UCSD-AML1 (cell line): ENCODE measurements around the gene GNAS.
"Not testable (repeated sequence)": the region's sequence is repeated elsewhere in the genome, so short reads cannot be mapped to it uniquely, and the experiment has no call there.

ENCODE experiments used
- DNase-seq: peaks from one replicate; lab custom pipeline; 2025; ENCODE audit not compliant: unreplicated experiment; lab: John Stamatoyannopoulos, UW

GNAS gene

DNA sequence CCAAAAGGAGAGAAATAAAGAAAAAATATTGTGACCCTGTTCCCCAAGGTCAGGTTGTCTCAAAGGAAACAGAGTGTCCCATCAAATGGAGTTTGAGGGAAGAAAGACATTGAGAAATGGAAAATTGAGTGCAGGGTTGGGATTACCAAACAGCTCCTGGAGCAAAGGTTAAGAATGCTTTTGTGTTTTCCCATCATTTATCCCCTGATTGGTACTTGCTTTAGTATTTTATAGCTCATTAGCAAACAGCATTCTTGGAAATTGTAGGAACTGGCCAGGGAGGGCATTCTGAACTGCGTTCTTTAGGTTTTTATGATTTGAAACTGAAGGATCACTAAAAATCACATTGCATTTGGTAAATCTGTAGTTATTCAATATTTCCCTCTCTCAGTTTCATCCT lies 69.5 kb downstream of the GNAS start:
- DNase-seq: no peak

DNA sequence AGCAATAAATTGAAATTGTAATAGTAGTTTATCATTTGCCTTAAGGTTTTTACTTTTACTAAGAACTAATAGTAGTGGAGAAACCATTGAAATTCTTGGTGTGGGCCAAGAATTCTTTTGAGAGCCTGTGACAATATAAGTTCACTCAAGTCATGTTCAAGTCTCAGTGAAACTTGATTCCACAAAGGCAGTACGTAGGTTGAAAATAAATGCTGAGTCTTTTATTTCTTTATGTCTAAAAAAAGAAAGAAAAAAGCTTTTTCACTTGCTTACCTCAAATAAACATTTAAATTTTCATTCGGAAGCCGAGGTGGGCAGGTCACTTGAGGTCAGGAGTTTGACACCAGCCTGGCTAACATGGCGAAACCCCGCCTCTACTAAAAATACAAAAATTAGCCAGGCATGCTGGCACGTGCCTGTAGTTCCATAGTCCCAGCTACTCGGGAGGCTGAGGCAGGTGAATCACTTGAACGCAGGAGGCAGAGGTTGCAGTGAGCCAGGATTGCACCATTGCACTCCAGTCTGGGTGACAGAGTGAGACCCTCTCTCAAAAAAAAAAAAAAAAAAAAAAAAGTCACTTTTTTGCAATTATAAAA lies 70.7 kb downstream of the GNAS start:
- DNase-seq: no peak

DNA sequence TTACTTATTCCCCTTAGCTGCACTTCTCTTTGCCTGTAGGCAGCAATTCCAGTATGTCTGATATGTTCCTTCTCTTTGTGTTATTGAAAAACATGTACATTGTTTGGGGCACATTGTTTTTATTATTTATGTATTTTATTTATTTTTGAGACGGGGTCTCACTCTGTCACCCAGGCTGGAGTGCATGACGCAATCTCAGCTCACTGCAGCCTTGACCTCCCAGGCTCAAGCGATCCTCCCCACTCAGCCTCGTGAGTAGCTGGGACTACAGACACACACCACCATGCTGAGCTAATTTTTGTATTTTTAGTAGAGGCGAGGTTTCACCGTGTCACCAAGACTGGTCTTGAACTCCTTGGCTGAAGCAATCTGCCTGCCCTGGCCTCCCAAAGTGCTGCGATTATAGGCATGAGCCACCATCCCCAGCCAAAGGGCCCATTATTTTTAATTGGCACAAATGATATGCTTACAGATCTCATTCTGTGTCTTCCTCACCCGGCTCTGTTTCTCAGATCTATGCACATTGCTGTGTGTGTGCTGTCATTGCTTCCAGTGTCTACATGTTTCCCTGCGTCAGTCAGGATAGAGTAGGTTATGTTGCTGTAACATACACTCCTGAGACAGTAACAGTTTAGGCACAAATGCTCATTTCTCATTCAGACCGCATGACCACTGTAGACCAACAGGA lies 74.4 kb downstream of the GNAS start:
- DNase-seq: no peak

DNA sequence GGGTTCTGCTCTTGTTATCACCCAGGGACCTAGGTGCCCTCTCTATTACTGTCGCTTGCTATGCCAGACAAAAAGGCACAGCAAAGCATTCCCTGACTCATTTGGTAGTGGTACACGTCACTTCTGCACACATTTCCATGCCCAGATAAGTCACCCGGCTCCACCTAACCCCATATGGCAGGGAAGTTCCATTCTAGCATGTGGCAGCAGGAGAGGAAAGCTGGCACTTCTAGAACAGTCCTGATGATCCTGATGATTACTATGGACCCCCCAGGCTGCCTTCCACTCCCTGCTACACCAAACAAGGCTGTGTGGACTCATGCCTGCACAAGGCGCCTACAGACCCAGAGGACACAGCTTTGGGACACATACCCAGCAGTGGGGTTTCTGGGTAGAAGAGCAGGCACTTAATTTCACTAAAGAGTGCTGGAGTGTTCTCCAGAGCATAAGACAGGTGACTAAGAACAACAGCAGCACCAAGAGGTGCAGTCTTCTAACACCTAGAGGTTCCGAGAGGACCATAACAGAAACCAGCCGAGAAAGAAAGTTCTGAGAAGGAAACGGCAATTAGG lies 75.1 kb downstream of the GNAS start:
- DNase-seq: no peak

DNA sequence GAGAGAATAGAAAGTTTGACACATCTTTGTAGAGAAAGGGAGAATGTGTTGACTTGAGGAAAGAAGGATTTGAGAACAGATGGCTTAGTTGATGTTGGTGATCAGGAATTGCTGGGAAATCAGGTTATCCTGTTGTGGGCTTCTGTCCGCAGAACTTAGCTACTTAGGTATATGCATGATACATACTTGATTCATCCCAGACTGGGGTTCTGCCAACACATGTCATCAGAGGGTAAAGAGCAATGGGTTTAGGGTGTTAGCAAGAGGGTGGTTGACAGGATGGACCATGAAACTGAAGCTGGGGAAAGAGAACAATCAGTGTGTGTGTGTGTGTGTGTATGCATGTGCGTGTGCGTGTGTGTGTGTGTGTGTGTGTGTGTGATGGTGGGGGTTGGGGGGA lies 78.0 kb downstream of the GNAS start:
- no peak for DNase-seq

DNA sequence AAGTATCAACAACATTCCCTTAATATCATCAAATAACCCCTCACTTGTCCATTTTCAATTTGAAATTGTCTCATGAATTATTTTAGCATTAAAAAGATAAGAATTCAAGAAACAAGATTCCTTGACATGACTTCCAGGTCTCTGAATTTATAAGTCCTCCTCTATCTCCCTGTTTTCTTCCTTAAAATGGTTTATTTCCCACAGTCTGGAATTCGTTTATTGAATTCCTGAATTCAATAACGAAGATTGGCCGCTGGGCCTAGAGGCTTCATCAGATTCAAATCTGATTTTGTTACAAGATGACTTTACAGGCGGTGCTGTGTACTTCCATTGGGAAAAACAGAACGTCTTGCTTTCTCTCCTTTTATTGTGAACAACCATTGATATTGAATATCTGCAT lies 79.7 kb downstream of the GNAS start:
- no peak for DNase-seq

DNA sequence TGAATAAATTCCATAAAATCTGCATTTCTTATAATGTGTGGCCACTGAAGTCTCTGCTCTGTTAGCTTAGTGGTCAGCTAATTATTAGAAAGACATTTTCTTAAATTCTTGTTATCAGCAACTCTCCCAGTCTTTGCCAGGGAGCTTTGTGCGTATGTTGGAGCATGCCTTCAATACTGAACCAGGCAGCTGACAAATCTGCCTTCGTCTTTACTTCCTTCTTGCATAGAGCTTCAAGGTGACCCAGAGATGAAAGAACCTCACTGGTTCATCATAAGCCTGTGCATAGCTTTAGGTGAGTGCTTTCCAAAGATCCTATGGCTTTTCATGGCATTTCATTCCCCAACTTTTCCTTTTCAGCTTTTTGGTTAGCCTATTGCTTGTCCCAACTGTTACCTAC lies 85.6 kb downstream of the GNAS start:
- no peak for DNase-seq

DNA sequence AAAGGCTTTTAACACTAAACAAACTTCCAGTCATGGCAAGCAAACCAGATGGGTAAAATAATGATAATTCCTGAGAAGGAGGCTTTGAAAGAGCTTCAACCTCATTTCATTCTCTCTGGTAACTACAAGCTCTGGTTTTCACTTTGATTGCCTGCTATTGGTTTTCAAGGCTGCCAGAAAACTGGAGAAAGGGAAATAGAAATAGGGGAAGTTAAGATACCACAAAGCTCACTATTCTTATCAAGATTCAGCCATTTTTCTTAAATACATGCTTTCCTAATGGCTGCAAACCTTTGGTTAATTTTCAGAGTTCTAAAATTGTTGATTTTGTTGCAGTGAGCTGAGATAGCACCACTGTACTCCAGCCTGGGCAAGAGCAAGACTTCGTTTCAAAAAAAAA lies 86.0 kb downstream of the GNAS start:
- no peak for DNase-seq

DNA sequence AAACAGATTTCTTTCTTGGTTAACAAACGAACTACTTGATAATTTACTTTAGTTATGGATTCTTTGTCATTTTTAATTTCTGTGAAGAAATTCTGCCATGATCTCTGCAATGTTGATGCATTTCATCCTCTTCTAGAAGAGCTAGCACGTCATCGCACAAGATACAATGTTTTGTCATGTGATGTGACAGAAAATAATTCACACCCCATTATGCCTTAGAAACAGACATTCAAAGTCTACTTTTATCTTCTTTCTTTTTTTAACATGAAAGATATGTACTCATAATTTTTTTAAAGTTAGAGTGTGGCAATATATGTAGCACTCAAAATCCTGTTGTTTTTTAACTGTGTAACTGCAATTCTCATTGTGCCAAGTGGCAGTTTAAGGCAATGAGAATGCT lies 89.0 kb downstream of the GNAS start:
- no peak for DNase-seq

DNA sequence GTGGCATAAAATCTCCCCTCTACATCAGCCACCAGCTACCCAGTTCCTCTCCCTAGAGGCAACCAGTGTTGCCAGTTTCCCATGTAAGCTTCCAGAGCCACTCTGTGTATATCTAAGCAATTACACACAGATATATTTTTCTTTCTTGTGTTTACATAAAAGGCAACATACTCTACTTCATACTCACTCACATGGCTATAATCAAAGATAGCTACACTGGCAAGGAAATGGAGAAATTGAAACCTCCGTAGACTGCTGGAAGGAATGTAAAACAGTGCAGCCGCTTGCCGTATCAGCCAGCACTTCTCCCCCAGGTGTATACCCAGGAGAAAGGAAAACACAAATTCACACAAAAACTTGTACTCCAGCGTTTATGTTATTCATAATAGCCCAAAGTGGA lies 90.0 kb downstream of the GNAS start:
- DNase-seq: no peak

DNA sequence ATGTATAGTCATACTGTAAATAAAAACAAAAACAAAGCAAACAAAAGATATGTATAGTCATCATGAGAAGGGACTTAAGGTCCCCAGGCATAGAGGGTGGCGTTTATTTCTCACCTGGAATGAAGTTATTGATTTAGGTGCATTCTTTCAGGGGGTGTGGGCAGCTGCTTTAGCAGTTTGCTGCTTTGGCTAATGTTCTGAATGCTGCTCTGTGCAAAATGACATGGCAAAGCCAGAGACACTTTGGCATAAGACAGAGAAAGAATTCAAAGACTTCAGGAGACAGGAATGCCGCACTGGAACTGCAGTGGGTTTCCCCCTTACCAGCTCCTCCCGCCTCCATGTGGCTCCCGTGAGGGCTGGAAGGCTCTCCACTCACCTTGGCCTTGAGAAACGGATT lies 92.1 kb downstream of the GNAS start:
- no peak for DNase-seq

DNA sequence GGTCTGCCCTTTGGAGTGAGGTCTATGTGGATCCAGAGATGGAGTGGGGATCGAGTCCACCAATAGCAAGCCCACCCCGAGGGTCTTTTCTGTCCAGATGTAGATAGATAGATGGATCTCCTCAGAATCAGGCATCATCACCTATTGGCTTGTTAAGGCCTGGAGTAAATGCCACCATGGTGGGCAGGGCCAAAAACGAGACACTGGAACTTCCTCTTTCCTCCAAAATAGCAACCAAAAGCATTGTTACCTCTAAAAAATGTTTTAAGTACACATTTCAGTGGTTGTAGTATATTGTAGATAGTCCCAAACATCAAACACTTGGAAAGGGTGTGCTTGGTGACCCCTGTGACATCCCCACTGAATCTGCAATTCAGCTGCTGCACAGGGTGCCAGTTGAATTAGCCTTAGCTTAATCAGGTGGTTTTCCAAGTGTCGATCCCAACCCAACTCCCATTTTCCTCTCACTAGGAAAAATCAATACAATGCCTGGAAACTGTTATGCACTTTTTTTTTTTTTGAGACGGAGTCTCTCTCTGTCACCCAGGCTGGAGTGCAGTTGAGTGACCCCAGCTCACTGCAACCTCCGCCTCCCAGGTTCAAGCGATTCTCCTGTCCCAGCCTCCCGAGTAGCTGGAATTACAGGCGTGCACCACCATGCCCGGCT lies 93.6 kb downstream of the GNAS start:
- no peak for DNase-seq

DNA sequence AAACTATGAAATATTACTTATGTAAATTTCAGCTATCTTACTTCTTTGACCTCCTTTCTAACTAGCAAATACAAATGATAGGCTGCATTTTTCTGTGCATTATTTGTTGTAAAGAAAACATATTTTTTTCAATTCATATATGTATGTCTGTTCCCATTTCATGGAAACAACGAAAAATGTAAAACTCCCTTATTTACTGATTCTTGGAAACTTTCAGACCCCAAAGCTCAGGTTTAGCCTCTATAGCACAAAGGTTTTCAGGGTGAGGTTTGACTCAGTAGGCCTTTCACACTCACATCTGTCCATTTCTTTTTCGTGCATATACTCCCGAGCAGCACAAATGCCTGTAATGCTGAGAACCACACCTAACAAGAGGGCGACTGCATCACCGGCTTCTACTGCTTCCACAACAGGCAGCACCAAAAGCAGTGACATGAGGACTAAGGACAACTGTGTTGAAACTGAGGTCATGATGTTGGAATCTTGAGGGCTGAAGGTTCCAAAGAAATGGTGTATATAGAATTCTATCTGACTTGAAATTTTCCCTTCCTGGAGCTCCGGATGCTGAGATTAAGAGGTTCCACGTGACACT lies 95.4 kb downstream of the GNAS start:
- not testable (repeated sequence) for DNase-seq

DNA sequence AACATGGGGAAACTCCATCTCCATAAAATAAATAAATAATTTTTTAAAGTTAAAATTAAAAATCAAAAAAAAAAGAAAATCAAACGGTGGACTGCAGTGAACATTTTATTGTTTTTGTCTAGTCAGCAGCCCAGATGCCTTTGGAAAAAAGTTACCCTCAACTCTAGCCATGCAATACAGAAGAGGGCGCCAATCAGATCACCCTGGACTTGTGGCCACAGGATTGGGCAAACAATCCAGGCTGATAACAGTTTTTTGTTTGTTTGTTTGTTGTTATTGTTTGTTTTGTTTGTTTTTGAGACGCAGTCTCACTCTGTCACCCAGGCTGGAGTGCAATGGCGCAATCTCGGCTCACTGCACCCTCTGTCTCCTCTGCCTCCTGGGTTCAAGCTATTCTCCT lies 98.1 kb downstream of the GNAS start:
- DNase-seq: no peak

DNA sequence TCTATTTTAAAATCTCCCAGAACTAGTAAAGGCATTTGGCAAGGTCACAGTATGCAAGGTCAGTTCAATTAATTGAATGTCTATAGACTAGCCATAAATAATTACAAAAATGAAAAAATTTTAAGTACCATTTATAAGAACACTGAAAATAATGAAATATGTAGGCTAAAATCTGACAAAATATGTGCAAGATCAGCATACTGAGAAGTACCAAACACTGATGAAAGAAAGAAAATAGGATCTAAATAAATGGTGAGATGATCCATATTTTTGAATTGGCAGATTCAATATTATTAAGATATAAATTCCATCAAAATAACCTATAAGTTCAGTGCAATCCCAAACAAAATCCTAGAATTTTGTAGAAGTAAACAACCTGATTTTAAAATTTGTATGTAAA lies 100.5 kb downstream of the GNAS start:
- no peak for DNase-seq

DNA sequence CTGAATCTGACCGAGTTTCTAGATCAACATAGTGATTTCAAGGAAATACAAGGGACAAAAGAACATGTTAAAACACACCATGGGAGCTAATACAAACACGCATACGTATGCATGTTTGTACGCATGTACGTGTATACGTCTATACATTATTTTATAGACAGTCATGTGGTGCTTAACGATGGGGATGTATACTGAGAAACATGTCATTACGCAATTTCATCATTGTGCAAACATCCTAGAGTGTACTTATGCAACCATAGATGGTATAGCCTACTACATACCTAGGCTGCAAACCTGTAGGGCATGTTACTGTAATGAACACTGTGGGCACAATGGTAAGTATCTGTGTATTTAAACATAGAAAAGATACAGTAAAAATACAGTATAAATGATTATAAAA lies 103.6 kb downstream of the GNAS start:
- no peak for DNase-seq

DNA sequence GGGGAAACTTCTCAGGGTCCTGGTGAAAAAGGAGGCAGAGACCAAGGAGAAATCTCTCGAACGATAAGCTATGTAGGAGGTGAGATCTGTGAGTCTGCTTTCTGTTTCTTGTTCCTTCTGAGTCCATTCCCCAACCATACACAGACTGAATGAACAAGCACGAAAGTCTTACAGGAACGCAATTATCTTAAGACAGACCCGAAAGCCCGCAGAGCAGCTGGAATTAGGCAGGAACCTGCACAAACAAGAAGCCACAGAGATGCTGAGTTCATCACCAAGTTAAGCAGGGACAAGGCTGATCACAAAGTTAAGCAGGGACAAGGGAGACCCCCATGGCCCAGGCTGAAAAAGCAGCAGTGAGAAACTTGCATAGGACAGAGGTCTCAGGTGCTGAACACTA lies 107.1 kb downstream of the GNAS start:
- DNase-seq: no peak
